GM10266 (cell line): ENCODE measurements around the gene LRRK1.

Source experiments
- DNase-seq: peaks from one replicate; pipeline ENCODE4 v3.0.0; 2012; ENCODE audit errors: extremely low spot score
- CTCF ChIP-seq: IDR thresholded peaks from 2 replicates; pipeline ENCODE4 v1.5.1; 2012; ENCODE audit warnings: mild to moderate bottlenecking, low read depth; ENCODE audit not compliant: control insufficient read depth, insufficient read depth; ENCODE audit errors: missing control alignments

Gene LRRK1

GRCh38 chr15:101083336-101084045 is 164.3 kb downstream of the LRRK1 start:
- DNase-seq = no peak
- no peak for TF ChIP-seq CTCF

- no peak for TF ChIP-seq CTCF
- DNase-seq = no peak
Measured at GRCh38 chr15:101084801-101085200, 165.6 kb downstream of the LRRK1 start.

GRCh38 chr15:101085311-101085700 is 166.1 kb downstream of the LRRK1 start:
- DNase-seq = no peak
- TF ChIP-seq CTCF = no peak

- no peak for DNase-seq
- no peak for TF ChIP-seq CTCF
Measured at GRCh38 chr15:101086394-101087171, 167.4 kb downstream of the LRRK1 start.

GRCh38 chr15:101087172-101087769 is 168.1 kb downstream of the LRRK1 start:
- DNase-seq = no peak
- no peak for TF ChIP-seq CTCF

GRCh38 chr15:101088271-101088670 is 169.1 kb downstream of the LRRK1 start:
- TF ChIP-seq CTCF = no peak
- peak; percentile 42 for DNase-seq
